Measurements from ENCODE around the gene TRAF5.
"Not testable (repeated sequence)": the region's sequence is repeated elsewhere in the genome, so short reads cannot be mapped to it uniquely, and the experiment has no call there.

TRAF5 gene

GRCh38 chr1:211378844-211379243, 52.2 kb downstream of the TRAF5 start:
- DNase-seq (ENCODE audit: extremely low read depth, low read depth), result no peak
- no peak for TF ChIP-seq CTCF (IDR thresholded peaks at IDR 0.05; ENCODE audit: low read depth, low read length)

GRCh38 chr1:211379446-211379845, 52.8 kb downstream of the TRAF5 start:
- TF ChIP-seq CTCF (IDR thresholded peaks at IDR 0.05; ENCODE audit: low read depth, low read length), result no peak
- no peak for DNase-seq (ENCODE audit: extremely low read depth, low read depth)

GRCh38 chr1:211381481-211382181, 55.0 kb downstream of the TRAF5 start:
- no peak for DNase-seq (ENCODE audit: extremely low read depth, low read depth)
- TF ChIP-seq CTCF (IDR thresholded peaks at IDR 0.05; ENCODE audit: low read depth, low read length), result no peak

GRCh38 chr1:211382182-211382713, 55.6 kb downstream of the TRAF5 start:
- DNase-seq (ENCODE audit: extremely low read depth, low read depth), result no peak
- no peak for TF ChIP-seq CTCF (IDR thresholded peaks at IDR 0.05; ENCODE audit: low read depth, low read length)

DNA sequence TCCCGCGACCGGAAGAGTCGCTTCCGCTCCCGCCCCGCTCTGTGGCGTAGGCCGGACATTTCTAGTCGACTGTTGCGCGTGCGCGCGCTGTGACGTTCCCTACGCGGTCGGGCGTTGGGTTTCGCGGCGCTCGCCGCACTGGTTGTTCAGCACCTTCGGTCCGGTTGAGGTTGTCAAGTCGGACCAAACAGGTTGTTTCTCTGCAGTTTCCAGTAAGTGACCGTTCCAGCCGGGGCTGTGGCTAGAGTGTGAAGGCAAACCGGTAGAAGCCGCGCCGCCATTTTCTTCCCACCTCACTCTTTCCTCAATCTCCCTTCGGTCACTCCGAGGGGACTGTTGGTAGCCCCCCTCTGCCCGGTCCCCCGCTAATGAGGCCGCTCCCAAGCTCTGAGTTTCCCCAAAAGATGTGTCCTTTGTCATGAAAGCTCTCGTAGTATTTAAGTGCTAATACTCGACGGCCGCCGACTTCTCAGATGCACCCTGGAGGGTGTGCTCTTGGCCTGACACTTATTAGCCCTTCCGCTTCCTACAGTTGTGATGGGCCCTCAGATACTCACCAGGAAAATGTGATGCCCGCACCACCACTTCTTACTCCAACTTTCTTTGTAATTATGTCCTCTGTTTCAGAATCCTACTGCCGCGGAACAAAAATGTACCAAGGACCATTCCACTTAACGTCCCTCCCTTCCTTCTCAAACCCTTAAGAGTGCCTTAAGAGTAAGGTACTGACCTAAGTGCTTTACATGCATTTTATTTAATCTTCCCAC, 56.3 kb downstream of the TRAF5 start:
- peak; percentile 76 for DNase-seq (ENCODE audit: extremely low read depth, low read depth)
- TF ChIP-seq CTCF (IDR thresholded peaks at IDR 0.05; ENCODE audit: low read depth, low read length), result no peak

- no peak for TF ChIP-seq CTCF (IDR thresholded peaks at IDR 0.05; ENCODE audit: low read depth, low read length)
- DNase-seq (ENCODE audit: extremely low read depth, low read depth), result no peak
These were observed 57.9 kb downstream of the TRAF5 start for GRCh38 chr1:211384524-211384923.

GRCh38 chr1:211386921-211387320, 60.3 kb downstream of the TRAF5 start:
- DNase-seq (ENCODE audit: extremely low read depth, low read depth), result no peak
- TF ChIP-seq CTCF (IDR thresholded peaks at IDR 0.05; ENCODE audit: low read depth, low read length), result no peak

DNA sequence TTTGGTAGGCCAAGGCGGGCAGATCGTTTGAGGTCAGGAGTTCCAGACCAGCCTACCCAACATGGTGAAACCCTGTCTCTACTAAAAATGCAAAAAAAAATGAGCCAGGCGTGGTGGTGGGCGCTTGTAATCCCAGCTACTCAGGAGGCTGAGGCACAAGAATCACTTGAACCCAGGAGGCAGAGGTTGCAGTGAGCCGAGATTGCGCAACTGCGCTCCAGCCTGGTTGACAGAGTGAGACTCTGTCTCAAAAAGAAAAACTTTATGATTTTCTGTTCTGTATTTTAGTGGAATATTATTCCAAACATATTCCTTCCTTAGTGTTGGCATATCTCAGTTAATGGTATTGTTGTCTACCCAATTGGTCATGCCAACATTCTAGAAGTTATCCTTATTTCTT, 64.2 kb downstream of the TRAF5 start:
- DNase-seq (ENCODE audit: extremely low read depth, low read depth), result not testable (repeated sequence)

Data from AG09319 (cell line).